ENCODE results near the gene BARHL1. TPM values are rescaled to one million over a fixed set of nuclear protein-coding genes. Genes with fewer than 3 reads are reported as not detected.
A peak's percentile ranks its signal among the peaks of the same experiment; 100 is the strongest.

The BARHL1 gene
- total and polyA plus RNA-seq, 2 experiments from 2014 or later, result not detected

- Histone ChIP-seq H3K9me3 (ENCODE audit: low read depth) (no peaks in the 10 kb centered on the region), H3K4me1 (ENCODE audit: low read depth) (peaks cover 17% of the 10 kb centered on the region), H3K4me3 (no peak overlapping the region), H3K36me3 (peaks cover 3% of the 10 kb centered on the region), H3K27me3 (no peaks in the 10 kb centered on the region), H3K27ac (no peak overlapping the region)
- DNase-seq (ENCODE audit: low read depth in 1 of 2, low spot score in 1 of 2), result no peak
- TF ChIP-seq CTCF (IDR thresholded peaks at IDR 0.05; ENCODE audit: low read depth, low read length), result no peak
Observed at GRCh38 chr9:132637351-132637750, 54.9 kb downstream of the BARHL1 start.

GRCh38 chr9:132637801-132638200, 55.4 kb downstream of the BARHL1 start:
- TF ChIP-seq CTCF (IDR thresholded peaks at IDR 0.05; ENCODE audit: low read depth, low read length), result no peak
- DNase-seq (ENCODE audit: low read depth in 1 of 2, low spot score in 1 of 2), result no peak
- no peaks in the 10 kb centered on the region for H3K27me3 ChIP-seq
- H3K27ac ChIP-seq, result no peak overlapping the region
- no peak overlapping the region for H3K4me3 ChIP-seq
- peaks cover 17% of the 10 kb centered on the region for H3K4me1 ChIP-seq (ENCODE audit: low read depth)
- peaks cover 3% of the 10 kb centered on the region for H3K36me3 ChIP-seq
- H3K9me3 ChIP-seq (ENCODE audit: low read depth), result no peaks in the 10 kb centered on the region

GRCh38 chr9:132638240-132638639, 55.8 kb downstream of the BARHL1 start:
- H3K36me3 ChIP-seq, result peaks cover 3% of the 10 kb centered on the region
- no peak overlapping the region for H3K27ac ChIP-seq

GRCh38 chr9:132639322-132639721, 56.9 kb downstream of the BARHL1 start:
- H3K36me3 ChIP-seq, result peaks cover 7% of the 10 kb centered on the region
- H3K27ac ChIP-seq, result no peak overlapping the region
- H3K27me3 ChIP-seq, result no peaks in the 10 kb centered on the region
- no peak for DNase-seq (ENCODE audit: low read depth in 1 of 2, low spot score in 1 of 2)
- no peak overlapping the region for H3K4me3 ChIP-seq
- H3K9me3 ChIP-seq (ENCODE audit: low read depth), result no peaks in the 10 kb centered on the region
- peaks cover 17% of the 10 kb centered on the region for H3K4me1 ChIP-seq (ENCODE audit: low read depth)
- no peak for TF ChIP-seq CTCF (IDR thresholded peaks at IDR 0.05; ENCODE audit: low read depth, low read length)

More at GRCh38 chr9:132638240-132638639, 55.8 kb downstream of the BARHL1 start:
- no peaks in the 10 kb centered on the region for H3K9me3 ChIP-seq (ENCODE audit: low read depth)
- H3K4me1 ChIP-seq (ENCODE audit: low read depth), result peaks cover 17% of the 10 kb centered on the region
- DNase-seq (ENCODE audit: low read depth in 1 of 2, low spot score in 1 of 2), result peak in 1 of 2 donors; percentile 40
- TF ChIP-seq CTCF (IDR thresholded peaks at IDR 0.05; ENCODE audit: low read depth, low read length), result no peak
- H3K4me3 ChIP-seq, result no peak overlapping the region
- no peaks in the 10 kb centered on the region for H3K27me3 ChIP-seq

Other genes with a start within 250 kb of the BARHL1 start
- gene SETX, start 227.6 kb upstream of the BARHL1 start, total RNA-seq, result 34.0 and 35.1 TPM in 2 replicates
- gene SETX, start 227.6 kb upstream of the BARHL1 start, polyA plus RNA-seq, result 9.7 and 16.2 TPM in 2 replicates
- 10.9 and 19.3 TPM in 2 replicates for gene TTF1, start 175.8 kb upstream of the BARHL1 start, total RNA-seq
- gene TTF1, start 175.8 kb upstream of the BARHL1 start, polyA plus RNA-seq, result 8.8 and 9.1 TPM in 2 replicates
- gene CFAP77, start 172.4 kb upstream of the BARHL1 start, total RNA-seq, result 1.5 and 2.3 TPM in 2 replicates
- 0.46 and 1.2 TPM in 2 replicates for gene CFAP77, start 172.4 kb upstream of the BARHL1 start, polyA plus RNA-seq
- 9.1 and 15.8 TPM in 2 replicates for gene DDX31, start 87.4 kb downstream of the BARHL1 start, total RNA-seq
- gene DDX31, start 87.4 kb downstream of the BARHL1 start, polyA plus RNA-seq, result 4.9 and 5.8 TPM in 2 replicates
- 10.7 and 12.9 TPM in 2 replicates for gene GTF3C4, start 87.9 kb downstream of the BARHL1 start, total RNA-seq
- gene GTF3C4, start 87.9 kb downstream of the BARHL1 start, polyA plus RNA-seq, result 8.3 and 9.2 TPM in 2 replicates

Data from cardiac muscle cell (in vitro differentiated cells and primary cell).